SU-DHL-6 (cell line): ENCODE data around the gene GOLIM4.

ENCODE experiments used
- CTCF ChIP-seq: fragments of 200-600 bp; sonication (generic); IDR thresholded peaks from one replicate; pipeline ENCODE4 v1.5.1; 2017; ENCODE audit warnings: antibody characterized with exemption, mild to moderate bottlenecking, low read length, moderate library complexity; ENCODE audit not compliant: insufficient read depth, poor library complexity, severe bottlenecking
- EZH2phosphoT487 ChIP-seq: fragments of 200-600 bp; sonication (generic), shearing (Covaris generic); conservative IDR thresholded peaks from 2 replicates; pipeline ENCODE4 v1.6.1; 2018; ENCODE audit warnings: mild to moderate bottlenecking, antibody characterized with exemption, low read length, moderate library complexity, mixed read lengths

DNA sequence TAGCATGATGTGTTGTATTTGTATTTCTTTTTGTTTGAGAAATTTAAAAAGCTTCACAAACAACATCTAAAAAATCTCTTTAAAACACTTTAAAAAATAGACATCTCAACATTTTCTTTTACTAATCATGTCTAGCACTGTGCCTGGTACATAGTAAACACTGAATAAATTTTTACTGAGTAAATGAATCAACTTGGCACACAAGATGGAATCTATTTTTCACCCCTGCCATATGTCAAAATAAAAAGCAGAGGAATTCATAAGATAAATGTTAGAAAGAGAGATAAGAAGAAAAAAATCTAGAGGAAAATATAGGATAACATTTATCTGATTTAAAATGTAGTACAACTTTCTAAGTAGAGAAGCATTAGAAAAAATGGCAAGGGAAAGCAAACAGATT, 8.6 kb upstream of the GOLIM4 start:
- no peak for TF ChIP-seq CTCF
- no peak for TF ChIP-seq EZH2phosphoT487
